GM23338 (cell line): Measurements from ENCODE around the gene CACNA1D. TPM values are rescaled to one million over a fixed set of nuclear protein-coding genes. Genes with fewer than 3 reads are reported as not detected.

Source experiments
- ATAC-seq: fragments of 200-7000 bp; cut with Tn5 transposase; 3 replicates; pipeline ENCODE4 v1.9.1; 2020
- DNase-seq: peaks from one replicate; pipeline ENCODE4 v3.0.0-alpha.2; 2015; ENCODE audit warnings: low spot score
- H2AFZ ChIP-seq: fragments of 200-600 bp; sonication (generic); 2 replicates; pipeline ENCODE4 v1.8.0; 2016; ENCODE audit warnings: antibody characterized with exemption, mild to moderate bottlenecking, moderate library complexity
- H3F3A ChIP-seq: fragments of 200-600 bp; sonication (generic); replicated peaks from 2 replicates; pipeline ENCODE4 v1.8.0; 2017; ENCODE audit warnings: antibody characterized with exemption, mixed run types, low read depth
- H3K27ac ChIP-seq: fragments of 200-600 bp; sonication (generic); 2 replicates; pipeline ENCODE4 v1.6.1; 2016; ENCODE audit warnings: low read depth
- H3K27me3 ChIP-seq: fragments of 200-600 bp; sonication (generic); 2 replicates; pipeline ENCODE4 v1.8.0; 2016; ENCODE audit warnings: mild to moderate bottlenecking, mixed run types, moderate library complexity; ENCODE audit not compliant: insufficient read depth
- H3K36me3 ChIP-seq: fragments of 200-600 bp; sonication (generic); 2 replicates; pipeline ENCODE4 v1.8.0; 2016; ENCODE audit warnings: mild to moderate bottlenecking; ENCODE audit not compliant: insufficient read depth
- H3K4me1 ChIP-seq: fragments of 200-600 bp; sonication (generic); 2 replicates; pipeline ENCODE4 v1.8.0; 2016; ENCODE audit warnings: mild to moderate bottlenecking, moderate library complexity; ENCODE audit not compliant: insufficient read depth
- H3K4me2 ChIP-seq: fragments of 200-600 bp; sonication (generic); 2 replicates; pipeline ENCODE4 v1.7.1; 2017; ENCODE audit warnings: mixed run types
- H3K4me3 ChIP-seq: fragments of 200-600 bp; sonication (generic); 2 replicates; pipeline ENCODE4 v1.6.1; 2016; ENCODE audit warnings: mixed run types
- H3K79me2 ChIP-seq: fragments of 200-600 bp; sonication (generic); replicated peaks from 2 replicates; pipeline ENCODE4 v1.8.0; 2017; ENCODE audit warnings: mild to moderate bottlenecking; ENCODE audit not compliant: insufficient read depth
- H3K9me2 ChIP-seq: fragments of 200-600 bp; sonication (generic); 2 replicates; pipeline ENCODE4 v1.8.0; 2017; ENCODE audit not compliant: insufficient read depth
- H4K20me1 ChIP-seq: fragments of 200-600 bp; sonication (generic); replicated peaks from 2 replicates; pipeline ENCODE4 v1.8.0; 2017; ENCODE audit warnings: mild to moderate bottlenecking; ENCODE audit not compliant: insufficient read depth
- H3K27ac Mint-ChIP-seq: 2 replicates; pipeline ENCODE4 v1.8.0; 2020; ENCODE audit warnings: inconsistent platforms, mild to moderate bottlenecking, moderate library complexity, mixed read lengths
- H3K27me3 Mint-ChIP-seq: 3 replicates; pipeline ENCODE4 v1.8.0; 2022; ENCODE audit warnings: low read depth, mild to moderate bottlenecking, moderate library complexity, mixed read lengths, inconsistent platforms; ENCODE audit not compliant: insufficient read depth, poor library complexity
- H3K36me3 Mint-ChIP-seq: 3 replicates; pipeline ENCODE4 v1.8.0; 2021; ENCODE audit warnings: low read depth, mild to moderate bottlenecking, inconsistent platforms, moderate library complexity, mixed read lengths
- H3K4me1 Mint-ChIP-seq: 3 replicates; pipeline ENCODE4 v1.8.0; 2020; ENCODE audit warnings: mild to moderate bottlenecking, inconsistent platforms, mixed read lengths
- H3K4me3 Mint-ChIP-seq: 3 replicates; pipeline ENCODE4 v1.8.0; 2021; ENCODE audit warnings: moderate library complexity, mild to moderate bottlenecking, inconsistent platforms, mixed read lengths
- H3K9me3 Mint-ChIP-seq: 3 replicates; pipeline ENCODE4 v1.8.0; 2020; ENCODE audit warnings: moderate library complexity, mild to moderate bottlenecking, inconsistent platforms, mixed read lengths
- JUNB ChIP-seq: IDR thresholded peaks from one replicate; pipeline ENCODE4 v1.6.1; 2016; ENCODE audit warnings: antibody characterized with exemption; ENCODE audit not compliant: unreplicated experiment
- POLR2AphosphoS5 ChIP-seq: IDR thresholded peaks from 2 replicates; pipeline ENCODE4 v1.6.1; 2016; ENCODE audit warnings: antibody characterized with exemption, low read depth
- STAT1 ChIP-seq: IDR thresholded peaks from one replicate; pipeline ENCODE4 v1.6.1; 2016; ENCODE audit warnings: antibody characterized with exemption; ENCODE audit not compliant: unreplicated experiment
- ZNF114 ChIP-seq: fragments of 250-450 bp; sonication (Bioruptor Pico); IDR thresholded peaks from 2 replicates; pipeline ENCODE4 v1.5.0; 2020; ENCODE audit warnings: mild to moderate bottlenecking, moderate library complexity
- polyA plus RNA-seq: library from polyadenylated mRNA; unstranded; fragments of >200 nt; fragmentation: Nextera tagmentation; extraction: Ambion mirVana; gene quantifications from 2 replicates; pipeline ENCODE4 v1.2.1, GENCODE V29; 2016
- total RNA-seq: library from RNA; depleted of rRNA; stranded (reverse); fragments of >200 nt; shearing (Covaris generic); gene quantifications from 2 replicates; pipeline ENCODE4 v1.2.3, GENCODE V29; 2014
- TF ChIP-seq, protein P1 (sequence below), 2 experiments: fragments of 200-600 bp in 1 of 2; sonication (generic) in 1 of 2; conservative IDR thresholded peaks; 2 replicates each; pipeline versions ENCODE4 v1.5.1 to v1.6.1; 2016 to 2017; ENCODE audit warnings: antibody characterized with exemption in 2 of 2, low read depth in 2 of 2, mild to moderate bottlenecking in 2 of 2, moderate library complexity in 1 of 2

Gene CACNA1D
- total and polyA plus RNA-seq, 2 experiments from 2014 or later: 1.7 to 1.8 TPM

DNA sequence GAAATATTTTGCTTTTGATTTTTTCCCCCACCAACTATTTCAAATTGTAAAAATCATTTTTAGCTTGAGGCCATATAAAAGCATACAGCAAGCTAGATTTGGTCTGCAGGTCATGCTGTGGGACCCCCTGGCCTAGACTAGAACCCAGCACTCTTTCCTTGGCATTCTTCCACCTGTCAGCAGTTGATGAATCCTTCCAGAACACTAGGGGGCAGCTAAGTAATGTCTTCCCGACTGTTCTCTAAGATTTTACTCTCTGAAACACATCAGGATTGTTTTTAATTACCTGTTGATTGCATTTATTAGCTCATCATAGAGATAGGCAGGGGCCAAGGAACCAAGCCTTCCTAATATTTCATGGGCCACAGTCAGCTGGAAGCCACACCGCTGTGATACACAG lies 174.5 kb downstream of the CACNA1D start:
- Mint-ChIP-seq H3K9me3 (peaks cover 5% of the 10 kb centered on the region; the same call in 2 of the 3 replicates), H3K4me3 (no peak overlapping the region), H3K27ac (no peak overlapping the region), H3K36me3 (peaks cover 2% of the 10 kb centered on the region; the same call in 1 of the 3 replicates), H3K4me1 (no peaks in the 10 kb centered on the region; the same call in 2 of the 3 replicates), H3K27me3 (no peaks in the 10 kb centered on the region)
- TF ChIP-seq, protein P1, sequence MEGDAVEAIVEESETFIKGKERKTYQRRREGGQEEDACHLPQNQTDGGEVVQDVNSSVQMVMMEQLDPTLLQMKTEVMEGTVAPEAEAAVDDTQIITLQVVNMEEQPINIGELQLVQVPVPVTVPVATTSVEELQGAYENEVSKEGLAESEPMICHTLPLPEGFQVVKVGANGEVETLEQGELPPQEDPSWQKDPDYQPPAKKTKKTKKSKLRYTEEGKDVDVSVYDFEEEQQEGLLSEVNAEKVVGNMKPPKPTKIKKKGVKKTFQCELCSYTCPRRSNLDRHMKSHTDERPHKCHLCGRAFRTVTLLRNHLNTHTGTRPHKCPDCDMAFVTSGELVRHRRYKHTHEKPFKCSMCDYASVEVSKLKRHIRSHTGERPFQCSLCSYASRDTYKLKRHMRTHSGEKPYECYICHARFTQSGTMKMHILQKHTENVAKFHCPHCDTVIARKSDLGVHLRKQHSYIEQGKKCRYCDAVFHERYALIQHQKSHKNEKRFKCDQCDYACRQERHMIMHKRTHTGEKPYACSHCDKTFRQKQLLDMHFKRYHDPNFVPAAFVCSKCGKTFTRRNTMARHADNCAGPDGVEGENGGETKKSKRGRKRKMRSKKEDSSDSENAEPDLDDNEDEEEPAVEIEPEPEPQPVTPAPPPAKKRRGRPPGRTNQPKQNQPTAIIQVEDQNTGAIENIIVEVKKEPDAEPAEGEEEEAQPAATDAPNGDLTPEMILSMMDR (conservative IDR thresholded peaks at IDR 0.05; ENCODE audit: low read depth in 2 of 2): peak; percentile 66 to 73
- TF ChIP-seq POLR2AphosphoS5: no peak
- Histone ChIP-seq H3K27me3 (no peaks in the 10 kb centered on the region), H3F3A (no peaks in the 10 kb centered on the region), H3K4me1 (no peaks in the 10 kb centered on the region), H3K4me3 (no peak overlapping the region), H4K20me1 (no peaks in the 10 kb centered on the region), H3K9me2 (no peaks in the 10 kb centered on the region), H3K79me2 (no peaks in the 10 kb centered on the region), H3K4me2 (no peak overlapping the region), H2AFZ (no peak overlapping the region), H3K27ac (no peak overlapping the region), H3K36me3 (no peaks in the 10 kb centered on the region)
- peak; percentile 53 for DNase-seq
- ATAC-seq: peak; percentile 72

DNA sequence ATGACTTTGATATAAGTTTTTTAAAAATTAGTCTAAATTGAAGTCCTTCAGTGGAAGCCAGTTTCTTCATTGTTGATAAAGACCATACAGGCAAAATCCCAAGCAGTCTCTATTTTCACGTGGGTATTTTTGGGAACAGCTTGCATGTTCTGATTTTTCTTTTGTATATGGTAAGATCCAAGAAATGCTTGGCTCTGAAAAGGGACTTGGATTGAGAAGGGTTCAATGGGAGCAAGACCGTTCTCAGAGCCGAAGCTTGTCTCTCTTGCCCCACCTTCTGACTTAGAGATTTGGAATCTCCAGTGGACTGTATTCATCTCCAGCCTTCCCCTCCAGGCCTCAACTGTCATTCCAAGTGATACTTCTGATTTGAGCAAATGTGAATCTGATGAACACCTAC lies 176.3 kb downstream of the CACNA1D start:
- Histone ChIP-seq H3K36me3 (no peaks in the 10 kb centered on the region), H3K27me3 (no peaks in the 10 kb centered on the region), H3F3A (no peaks in the 10 kb centered on the region), H4K20me1 (no peaks in the 10 kb centered on the region), H3K4me1 (no peaks in the 10 kb centered on the region), H3K27ac (no peak overlapping the region), H3K4me3 (no peak overlapping the region), H3K9me2 (no peaks in the 10 kb centered on the region), H3K4me2 (no peak overlapping the region), H3K79me2 (no peaks in the 10 kb centered on the region), H2AFZ (no peak overlapping the region)
- H3K4me3 Mint-ChIP-seq: no peak overlapping the region
- no peaks in the 10 kb centered on the region for H3K9me3 Mint-ChIP-seq
- no peak for DNase-seq
- ATAC-seq: no peak
- H3K27ac Mint-ChIP-seq: no peak overlapping the region
- no peaks in the 10 kb centered on the region for H3K27me3 Mint-ChIP-seq
- TF ChIP-seq JUNB: no peak
- TF ChIP-seq, protein P1 (conservative IDR thresholded peaks at IDR 0.05; ENCODE audit: low read depth in 2 of 2): no peak
- TF ChIP-seq STAT1: no peak
- TF ChIP-seq ZNF114 (CRISPR knock-in tag): no peak
- no peak for TF ChIP-seq POLR2AphosphoS5
- H3K4me1 Mint-ChIP-seq: no peaks in the 10 kb centered on the region
- H3K36me3 Mint-ChIP-seq: no peaks in the 10 kb centered on the region
